ENCODE data around the gene CHMP4A. TPM values are rescaled to one million over a fixed set of nuclear protein-coding genes. Genes with fewer than 3 reads are reported as not detected.
A peak's percentile ranks its signal among the peaks of the same experiment; 100 is the strongest.

CHMP4A gene
- total and polyA plus RNA-seq, 2 of the 13 experiments (the other 11 are each of a cell fraction or from before 2014, with no cell fraction given), result 83.6 to 113 TPM

- ATAC-seq (no peak), FAIRE-seq (no peak), DNase-seq (ENCODE audit: low spot score) (no peak)
- Histone ChIP-seq H3K27ac (ENCODE audit: extremely low read length, insufficient read depth, low read length) (no peak overlapping the region), H3K27me3 (ENCODE audit: control insufficient read depth in 1 of 2, insufficient read depth in 2 of 2, low read length in 2 of 2) (no peaks in the 10 kb centered on the region), H3K9me3 (ENCODE audit: low read length) (no peaks in the 10 kb centered on the region), H3K36me3 (replicated peaks in 1 of 2; ENCODE audit: control insufficient read depth in 1 of 2, insufficient read depth in 2 of 2, low read length in 2 of 2) (peaks cover 41 to 51% of the 10 kb centered on the region in 2 experiments), H2AFZ (ENCODE audit: low read length) (no peak overlapping the region), H3K4me2 (ENCODE audit: low read depth, low read length) (no peak overlapping the region), H3K9ac (ENCODE audit: insufficient read depth, low read depth, low read length) (no peak overlapping the region), H3K4me3 (replicated peaks in 1 of 3; ENCODE audit: insufficient read depth in 1 of 3, low read depth in 2 of 3, low read length in 3 of 3) (no peak overlapping the region), H4K20me1 (ENCODE audit: insufficient read depth, low read length) (no peaks in the 10 kb centered on the region), H3K79me2 (ENCODE audit: insufficient read depth, low read length) (peaks cover 37% of the 10 kb centered on the region), H3K4me1 (ENCODE audit: insufficient read depth, low read length) (peaks cover 57% of the 10 kb centered on the region)
- ChIA-PET POLR2A (interaction anchor here (0.7 to 6.4 kb wide), 5 partner anchors 12 to 94 kb away, joined by 3 to 65 read pairs (median 38); partner anchors contain the start of genes CHMP4A, IRF9 and PSME2), CTCF (ENCODE audit: low intra/inter-chr PET ratio, low total read pairs) (no interaction called here)
- BruUV-seq (replicated peaks), result no TSS peak
- in situ Hi-C loops (cut with HindIII; ENCODE audit: extremely low pct_ligation_motif_present, low pct_unique_long_range_greater_than_20kb) (no loop called here), intact Hi-C loops (cut with micrococcal nuclease; ENCODE audit: unreplicated experiment) (no loop called here)
- 0 out of 2 replicates have a peak, but pooled peaks have one; percentile 49 for TF ChIP-seq RBFOX2 (IDR thresholded peaks at IDR 0.05; ENCODE audit: low read depth, low read length)
- TF ChIP-seq, protein P1, sequence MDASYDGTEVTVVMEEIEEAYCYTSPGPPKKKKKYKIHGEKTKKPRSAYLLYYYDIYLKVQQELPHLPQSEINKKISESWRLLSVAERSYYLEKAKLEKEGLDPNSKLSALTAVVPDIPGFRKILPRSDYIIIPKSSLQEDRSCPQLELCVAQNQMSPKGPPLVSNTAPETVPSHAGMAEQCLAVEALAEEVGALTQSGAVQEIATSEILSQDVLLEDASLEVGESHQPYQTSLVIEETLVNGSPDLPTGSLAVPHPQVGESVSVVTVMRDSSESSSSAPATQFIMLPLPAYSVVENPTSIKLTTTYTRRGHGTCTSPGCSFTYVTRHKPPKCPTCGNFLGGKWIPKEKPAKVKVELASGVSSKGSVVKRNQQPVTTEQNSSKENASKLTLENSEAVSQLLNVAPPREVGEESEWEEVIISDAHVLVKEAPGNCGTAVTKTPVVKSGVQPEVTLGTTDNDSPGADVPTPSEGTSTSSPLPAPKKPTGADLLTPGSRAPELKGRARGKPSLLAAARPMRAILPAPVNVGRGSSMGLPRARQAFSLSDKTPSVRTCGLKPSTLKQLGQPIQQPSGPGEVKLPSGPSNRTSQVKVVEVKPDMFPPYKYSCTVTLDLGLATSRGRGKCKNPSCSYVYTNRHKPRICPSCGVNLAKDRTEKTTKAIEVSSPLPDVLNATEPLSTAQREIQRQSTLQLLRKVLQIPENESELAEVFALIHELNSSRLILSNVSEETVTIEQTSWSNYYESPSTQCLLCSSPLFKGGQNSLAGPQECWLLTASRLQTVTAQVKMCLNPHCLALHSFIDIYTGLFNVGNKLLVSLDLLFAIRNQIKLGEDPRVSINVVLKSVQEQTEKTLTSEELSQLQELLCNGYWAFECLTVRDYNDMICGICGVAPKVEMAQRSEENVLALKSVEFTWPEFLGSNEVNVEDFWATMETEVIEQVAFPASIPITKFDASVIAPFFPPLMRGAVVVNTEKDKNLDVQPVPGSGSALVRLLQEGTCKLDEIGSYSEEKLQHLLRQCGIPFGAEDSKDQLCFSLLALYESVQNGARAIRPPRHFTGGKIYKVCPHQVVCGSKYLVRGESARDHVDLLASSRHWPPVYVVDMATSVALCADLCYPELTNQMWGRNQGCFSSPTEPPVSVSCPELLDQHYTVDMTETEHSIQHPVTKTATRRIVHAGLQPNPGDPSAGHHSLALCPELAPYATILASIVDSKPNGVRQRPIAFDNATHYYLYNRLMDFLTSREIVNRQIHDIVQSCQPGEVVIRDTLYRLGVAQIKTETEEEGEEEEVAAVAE (CRISPR knock-in tag; IDR thresholded peaks at IDR 0.05; ENCODE audit: borderline replicate concordance), result no peak
- TF ChIP-seq IRX3 (CRISPR knock-in tag; IDR thresholded peaks at IDR 0.05; ENCODE audit: borderline replicate concordance, low read depth), result no peak
- TF ChIP-seq DNMT1 (CRISPR knock-in tag; IDR thresholded peaks at IDR 0.05), result 0 out of 2 replicates have a peak, but pooled peaks have one; percentile 15
- TF ChIP-seq POLR2G (IDR thresholded peaks at IDR 0.05; ENCODE audit: low read depth, low read length), result peak; percentile 44; the same call in 1 of the 2 replicates
- no peak for TF ChIP-seq SUZ12 (IDR thresholded peaks at IDR 0.05; ENCODE audit: low read depth, low read length)
- no peak for TF ChIP-seq ZNF143 (CRISPR knock-in tag; IDR thresholded peaks at IDR 0.05)
- peak; percentile 54 for TF ChIP-seq AGO2 (optimal IDR thresholded peaks at IDR 0.05; ENCODE audit: low read depth, low read length)
- TF ChIP-seq, protein P2, sequence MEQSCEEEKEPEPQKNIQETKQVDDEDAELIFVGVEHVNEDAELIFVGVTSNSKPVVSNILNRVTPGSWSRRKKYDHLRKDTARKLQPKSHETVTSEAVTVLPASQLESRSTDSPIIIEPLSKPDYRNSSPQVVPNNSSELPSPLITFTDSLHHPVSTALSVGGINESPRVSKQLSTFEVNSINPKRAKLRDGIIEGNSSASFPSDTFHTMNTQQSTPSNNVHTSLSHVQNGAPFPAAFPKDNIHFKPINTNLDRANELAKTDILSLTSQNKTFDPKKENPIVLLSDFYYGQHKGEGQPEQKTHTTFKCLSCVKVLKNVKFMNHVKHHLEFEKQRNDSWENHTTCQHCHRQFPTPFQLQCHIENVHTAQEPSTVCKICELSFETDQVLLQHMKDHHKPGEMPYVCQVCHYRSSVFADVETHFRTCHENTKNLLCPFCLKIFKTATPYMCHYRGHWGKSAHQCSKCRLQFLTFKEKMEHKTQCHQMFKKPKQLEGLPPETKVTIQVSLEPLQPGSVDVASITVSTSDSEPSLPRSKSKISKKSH (CRISPR knock-in tag; IDR thresholded peaks at IDR 0.05; ENCODE audit: borderline replicate concordance), result peak; percentile 35; the same call in 1 of the 2 replicates
- WGBS (ENCODE audit: low lambda C conversion rate), result 94% methylated on average over 10 of the region's 10 CpGs
Measured at GRCh38 chr14:24190416-24190815, 22.9 kb downstream of the CHMP4A start.

All from HepG2 (cell line).